ENCODE measurements around the gene MGARP. TPM values are rescaled to one million over a fixed set of nuclear protein-coding genes. Genes with fewer than 3 reads are reported as not detected.

MGARP gene
- total RNA-seq, 4 donors from 2014 or later = 0.65 TPM; not detected in 3

DNA sequence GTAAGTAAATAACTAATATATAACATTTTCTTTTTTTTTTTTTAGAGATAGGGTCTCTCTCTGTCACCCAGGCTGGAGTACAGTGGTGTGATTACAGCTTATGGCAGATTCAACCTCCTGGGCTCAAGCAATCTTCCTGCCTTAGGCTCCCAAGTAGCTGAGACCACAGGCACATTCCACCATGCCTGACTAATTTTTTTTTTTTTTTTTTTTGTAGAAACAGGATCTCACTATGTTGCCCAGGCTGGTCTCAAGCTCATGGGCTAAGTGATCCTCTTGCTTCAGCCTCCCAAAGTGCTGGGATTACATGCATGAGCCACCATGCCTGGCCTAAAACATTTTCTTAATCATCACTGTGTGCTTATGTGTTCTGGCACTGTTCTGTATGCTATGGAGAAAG is 32.8 kb downstream of the MGARP start:
- TF ChIP-seq, protein P1, sequence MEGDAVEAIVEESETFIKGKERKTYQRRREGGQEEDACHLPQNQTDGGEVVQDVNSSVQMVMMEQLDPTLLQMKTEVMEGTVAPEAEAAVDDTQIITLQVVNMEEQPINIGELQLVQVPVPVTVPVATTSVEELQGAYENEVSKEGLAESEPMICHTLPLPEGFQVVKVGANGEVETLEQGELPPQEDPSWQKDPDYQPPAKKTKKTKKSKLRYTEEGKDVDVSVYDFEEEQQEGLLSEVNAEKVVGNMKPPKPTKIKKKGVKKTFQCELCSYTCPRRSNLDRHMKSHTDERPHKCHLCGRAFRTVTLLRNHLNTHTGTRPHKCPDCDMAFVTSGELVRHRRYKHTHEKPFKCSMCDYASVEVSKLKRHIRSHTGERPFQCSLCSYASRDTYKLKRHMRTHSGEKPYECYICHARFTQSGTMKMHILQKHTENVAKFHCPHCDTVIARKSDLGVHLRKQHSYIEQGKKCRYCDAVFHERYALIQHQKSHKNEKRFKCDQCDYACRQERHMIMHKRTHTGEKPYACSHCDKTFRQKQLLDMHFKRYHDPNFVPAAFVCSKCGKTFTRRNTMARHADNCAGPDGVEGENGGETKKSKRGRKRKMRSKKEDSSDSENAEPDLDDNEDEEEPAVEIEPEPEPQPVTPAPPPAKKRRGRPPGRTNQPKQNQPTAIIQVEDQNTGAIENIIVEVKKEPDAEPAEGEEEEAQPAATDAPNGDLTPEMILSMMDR (IDR thresholded peaks at IDR 0.05; ENCODE audit: low read depth) = no peak

DNA sequence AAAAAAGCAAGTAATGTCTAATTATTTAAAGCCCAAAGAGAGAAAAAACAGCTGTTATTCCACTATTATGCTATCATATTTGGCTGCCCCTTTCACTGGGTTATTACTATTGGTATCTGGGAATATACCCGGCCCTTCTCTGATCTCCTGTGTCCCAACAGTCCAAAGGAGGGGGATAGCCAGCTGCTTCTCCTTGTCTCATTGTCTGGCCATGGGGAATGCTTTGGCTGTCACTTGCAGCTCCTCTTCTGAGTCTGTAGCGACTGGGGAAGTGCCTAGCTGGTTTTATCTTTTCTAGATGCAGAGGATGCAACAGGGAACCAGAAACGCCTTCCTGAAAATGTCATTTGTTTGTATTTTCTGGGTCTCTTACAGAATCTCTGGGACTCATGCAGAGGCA is 33.9 kb downstream of the MGARP start:
- TF ChIP-seq, protein P1 (IDR thresholded peaks at IDR 0.05; ENCODE audit: low read depth) = no peak

DNA sequence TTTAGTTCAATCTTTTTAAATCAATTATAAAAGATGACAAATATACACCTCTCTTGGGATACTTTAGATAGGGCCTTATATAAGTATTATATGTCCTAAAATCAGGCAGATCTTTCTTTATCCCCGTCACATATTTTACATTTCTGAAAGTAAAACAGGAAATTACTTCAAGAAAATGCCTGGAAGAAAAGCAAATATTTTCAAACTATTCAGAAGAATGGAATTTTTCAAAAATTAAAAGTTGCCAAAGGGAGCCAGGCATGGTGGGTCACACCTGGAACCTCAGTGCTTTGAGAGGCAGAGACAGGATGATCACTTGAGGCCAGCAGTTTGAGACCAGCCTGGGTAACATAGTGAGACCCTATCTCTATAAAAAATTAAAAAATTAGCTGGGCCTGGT is 34.4 kb downstream of the MGARP start:
- TF ChIP-seq, protein P1 (IDR thresholded peaks at IDR 0.05; ENCODE audit: low read depth) = no peak

DNA sequence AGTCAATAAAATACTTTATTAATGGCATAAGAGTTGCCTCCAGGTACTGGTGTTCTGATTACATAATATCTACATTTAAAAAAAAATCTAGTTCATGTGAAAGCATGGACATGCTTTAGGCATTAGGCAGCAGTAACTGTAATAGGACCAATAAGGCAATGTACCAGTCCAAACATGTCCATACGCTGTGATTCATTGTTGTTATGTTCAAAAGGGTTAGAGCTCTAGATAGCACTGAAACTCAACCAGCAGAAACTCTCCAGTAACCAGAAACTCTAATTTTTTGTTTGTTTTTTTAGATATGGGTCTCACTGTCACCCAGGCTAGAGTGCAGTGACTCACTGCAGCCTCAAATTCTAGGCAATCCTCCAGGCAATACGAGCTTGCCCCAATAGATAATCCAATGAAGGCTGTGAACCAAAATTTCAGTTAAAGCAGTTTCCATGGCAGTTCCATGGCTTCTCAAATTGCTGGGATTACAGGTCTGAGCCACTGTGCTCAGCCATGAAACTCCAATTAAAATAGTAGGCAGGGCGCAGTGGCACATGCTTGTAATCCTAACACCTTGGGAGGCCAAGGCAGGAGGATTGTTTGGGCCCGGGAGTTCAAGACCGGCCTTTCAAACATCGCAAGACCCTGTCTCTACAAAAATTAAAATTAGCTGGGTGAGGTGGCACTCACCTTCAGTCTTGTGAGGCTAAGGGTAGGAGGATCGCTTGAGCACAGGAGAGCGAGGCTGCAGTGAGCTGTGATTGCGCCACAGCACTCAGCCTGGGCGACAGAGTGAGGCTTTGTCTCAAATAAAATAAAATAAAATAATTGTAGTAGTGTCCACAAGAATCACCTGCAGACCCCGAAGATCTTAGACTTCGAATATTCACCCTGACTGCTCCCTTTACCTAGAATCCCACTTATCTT is 36.3 kb downstream of the MGARP start:
- TF ChIP-seq, protein P1 (IDR thresholded peaks at IDR 0.05; ENCODE audit: low read depth) = no peak

DNA sequence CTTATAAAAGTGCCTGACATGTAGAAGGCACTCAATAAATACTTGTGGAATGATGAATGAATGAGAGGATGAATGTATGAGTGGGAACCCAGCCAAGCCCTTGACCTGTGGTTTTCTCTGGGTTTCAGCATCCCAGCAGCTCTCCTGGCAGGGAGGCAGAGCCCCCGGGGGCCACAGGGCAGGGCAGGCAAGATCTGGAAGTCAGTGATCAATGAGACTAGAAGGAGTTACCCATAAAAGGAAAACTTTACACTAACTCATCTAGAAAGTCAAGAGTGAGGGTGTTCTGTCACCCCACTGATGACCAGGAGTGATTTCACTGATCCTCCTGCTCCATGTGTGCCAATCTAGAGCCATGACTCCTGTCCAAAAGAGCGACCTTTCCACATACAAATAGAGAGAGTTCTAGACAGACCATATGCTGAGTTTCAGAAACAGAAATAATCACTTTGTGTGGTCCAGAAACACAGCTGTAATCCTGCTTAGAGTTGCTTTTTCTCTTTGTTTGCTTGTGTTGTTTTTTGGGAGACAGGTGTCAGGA is 37.4 kb downstream of the MGARP start:
- TF ChIP-seq, protein P1 (IDR thresholded peaks at IDR 0.05; ENCODE audit: low read depth) = no peak

DNA sequence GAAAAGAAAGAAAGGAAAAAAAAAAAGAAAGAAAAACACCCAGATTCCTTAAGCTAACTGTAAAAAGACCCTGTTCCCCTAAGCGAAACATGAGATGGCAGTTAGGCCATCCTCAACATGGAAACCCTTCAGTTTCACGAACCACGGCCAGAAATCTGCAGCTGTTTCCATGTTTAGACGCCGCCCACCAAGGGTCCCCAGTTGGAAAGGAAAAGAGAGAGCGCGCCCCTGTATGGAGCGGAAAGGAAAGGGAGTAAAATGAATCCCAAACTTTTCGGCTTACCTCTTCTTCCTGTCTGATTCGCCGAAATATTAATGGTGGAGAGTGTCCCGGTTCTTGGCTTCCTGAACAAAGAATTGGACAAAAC is 38.3 kb downstream of the MGARP start:
- TF ChIP-seq, protein P1 (IDR thresholded peaks at IDR 0.05; ENCODE audit: low read depth) = no peak

DNA sequence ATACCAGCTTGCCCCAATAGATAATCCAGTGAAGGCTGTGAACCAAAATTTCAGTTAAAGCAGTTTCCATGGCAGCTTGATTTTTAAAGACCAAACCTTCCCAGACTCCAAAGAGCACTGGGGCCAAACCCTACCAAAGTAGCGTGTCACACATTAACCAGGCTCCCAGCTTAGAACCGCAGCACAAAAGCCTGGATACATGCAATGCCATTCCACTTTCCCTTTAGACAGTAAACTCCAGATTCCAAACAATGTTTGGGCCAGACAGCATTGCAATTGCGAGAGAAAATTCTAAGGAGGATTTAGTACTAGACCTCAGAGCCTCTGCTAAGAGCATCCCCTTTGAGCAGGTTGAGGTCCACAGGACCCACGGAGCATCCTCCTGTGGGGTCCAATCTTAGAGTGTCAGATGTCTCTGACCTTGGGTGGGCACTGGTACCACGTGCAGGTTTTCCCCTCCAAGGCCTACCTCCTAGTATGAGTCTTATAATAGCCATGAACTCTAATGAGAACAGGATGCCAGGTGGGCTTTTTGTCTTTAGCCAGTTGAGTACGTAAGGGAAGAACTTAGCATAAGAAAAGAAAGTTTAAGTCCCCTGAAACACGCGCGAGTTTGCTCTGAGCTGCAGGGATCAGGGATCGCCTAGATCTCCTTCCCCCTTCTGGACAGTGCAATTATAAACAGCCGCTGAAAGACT is 38.8 kb downstream of the MGARP start:
- TF ChIP-seq, protein P1 (IDR thresholded peaks at IDR 0.05; ENCODE audit: low read depth) = no peak

Measured in subcutaneous adipose tissue (tissue), 4 donors.